ENCODE measurements around the gene SRRM1.

SRRM1 gene

GRCh38 chr1:24642481-24643362 is at the start of gene SRRM1:
SRRM1 (plus strand) TSS chr1:24643302; CDS start chr1:24643327, 25 bp downstream.
- peak; percentile 97 for DNase-seq (ENCODE audit: low read depth in 2 of 2)

GRCh38 chr1:24594328-24594598 is 48.8 kb upstream of the SRRM1 start:
- no peak for DNase-seq (ENCODE audit: low read depth in 2 of 2)

GRCh38 chr1:24596401-24596880 is 46.7 kb upstream of the SRRM1 start:
- DNase-seq (ENCODE audit: low read depth in 2 of 2): no peak

- no peak for DNase-seq (ENCODE audit: low read depth in 2 of 2)
Measured at GRCh38 chr1:24599265-24599664, 43.8 kb upstream of the SRRM1 start.

GRCh38 chr1:24600551-24600950 is 42.6 kb upstream of the SRRM1 start:
- no peak for DNase-seq (ENCODE audit: low read depth in 2 of 2)

- DNase-seq (ENCODE audit: low read depth in 2 of 2): no peak
Measured at GRCh38 chr1:24605534-24606295, 37.4 kb upstream of the SRRM1 start.

GRCh38 chr1:24606296-24606605 is 36.9 kb upstream of the SRRM1 start:
- DNase-seq (ENCODE audit: low read depth in 2 of 2): no peak

GRCh38 chr1:24606621-24607020 is 36.5 kb upstream of the SRRM1 start:
- DNase-seq (ENCODE audit: low read depth in 2 of 2): no peak

GRCh38 chr1:24609949-24610517 is 33.1 kb upstream of the SRRM1 start:
- DNase-seq (ENCODE audit: low read depth in 2 of 2): no peak

- no peak for DNase-seq (ENCODE audit: low read depth in 2 of 2)
Measured at GRCh38 chr1:24619376-24619775, 23.7 kb upstream of the SRRM1 start.

GRCh38 chr1:24620678-24621077 is 22.4 kb upstream of the SRRM1 start:
- no peak for DNase-seq (ENCODE audit: low read depth in 2 of 2)

GRCh38 chr1:24621121-24621520 is 22.0 kb upstream of the SRRM1 start:
- no peak for DNase-seq (ENCODE audit: low read depth in 2 of 2)

GRCh38 chr1:24622218-24622617 is 20.9 kb upstream of the SRRM1 start:
- no peak for DNase-seq (ENCODE audit: low read depth in 2 of 2)

GRCh38 chr1:24632832-24633175 is 10.3 kb upstream of the SRRM1 start:
- no peak for DNase-seq (ENCODE audit: low read depth in 2 of 2)

GRCh38 chr1:24635195-24635843 is 7.8 kb upstream of the SRRM1 start:
- DNase-seq (ENCODE audit: low read depth in 2 of 2): no peak

- no peak for DNase-seq (ENCODE audit: low read depth in 2 of 2)
Measured at GRCh38 chr1:24636661-24637357, 6.3 kb upstream of the SRRM1 start.

GRCh38 chr1:24639094-24639493 is 4.0 kb upstream of the SRRM1 start:
- no peak for DNase-seq (ENCODE audit: low read depth in 2 of 2)

GRCh38 chr1:24639881-24640280 is 3.2 kb upstream of the SRRM1 start:
- no peak for DNase-seq (ENCODE audit: low read depth in 2 of 2)

GRCh38 chr1:24640288-24640687 is 2.8 kb upstream of the SRRM1 start:
- DNase-seq (ENCODE audit: low read depth in 2 of 2): no peak

GRCh38 chr1:24641646-24642151 is 1.4 kb upstream of the SRRM1 start:
- DNase-seq (ENCODE audit: low read depth in 2 of 2): peak; percentile 7 to 33

GRCh38 chr1:24643363-24644099 is 429 bp downstream of the SRRM1 start:
- DNase-seq (ENCODE audit: low read depth in 2 of 2): peak in 1 of 2 experiments; percentile 29

All from stimulated activated CD4-positive, alpha-beta T cell treated with anti-CD3 and anti-CD28 coated beads, Interleukin-12 subunit alpha, Interleukin-12 subunit beta, amount 100 ng/mL, for 24 hours (primary cell).